NK-92 treated with Interleukin-12 subunit alpha and Interleukin-12 subunit beta, amount 100 ng/mL, for 24 hours (cell line): Measurements from ENCODE around the gene C12orf57.

ENCODE experiments used
- DNase-seq: peaks from one replicate; lab custom pipeline; 2025; lab: John Stamatoyannopoulos, UW

C12orf57 gene

DNA sequence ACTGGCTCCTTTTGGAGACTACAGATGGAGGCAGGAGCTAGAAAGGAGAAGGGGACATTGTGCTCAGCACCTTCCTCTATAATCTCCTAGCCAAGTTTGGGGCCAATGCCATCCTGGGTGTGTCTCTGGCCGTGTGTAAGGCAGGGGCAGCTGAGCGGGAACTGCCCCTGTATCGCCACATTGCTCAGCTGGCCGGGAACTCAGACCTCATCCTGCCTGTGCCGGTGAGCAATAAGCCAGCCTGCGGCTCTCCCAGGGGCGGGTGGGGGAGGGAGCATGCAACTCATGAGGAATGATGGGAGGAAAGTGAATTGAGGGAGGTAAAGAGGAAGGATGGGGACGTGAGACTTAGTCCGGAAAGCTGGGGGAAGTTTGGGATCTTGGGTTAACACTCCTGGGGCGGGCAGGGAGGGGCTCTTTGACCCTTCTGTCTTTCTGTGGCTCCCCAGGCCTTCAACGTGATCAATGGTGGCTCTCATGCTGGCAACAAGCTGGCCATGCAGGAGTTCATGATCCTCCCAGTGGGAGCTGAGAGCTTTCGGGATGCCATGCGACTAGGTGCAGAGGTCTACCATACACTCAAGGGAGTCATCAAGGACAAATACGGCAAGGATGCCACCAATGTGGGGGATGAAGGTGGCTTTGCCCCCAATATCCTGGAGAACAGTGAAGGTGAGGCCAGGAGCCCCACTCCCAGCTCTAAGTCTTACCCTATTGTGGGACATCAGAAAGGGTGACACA is 26.2 kb upstream of the C12orf57 start:
- no peak for DNase-seq

DNA sequence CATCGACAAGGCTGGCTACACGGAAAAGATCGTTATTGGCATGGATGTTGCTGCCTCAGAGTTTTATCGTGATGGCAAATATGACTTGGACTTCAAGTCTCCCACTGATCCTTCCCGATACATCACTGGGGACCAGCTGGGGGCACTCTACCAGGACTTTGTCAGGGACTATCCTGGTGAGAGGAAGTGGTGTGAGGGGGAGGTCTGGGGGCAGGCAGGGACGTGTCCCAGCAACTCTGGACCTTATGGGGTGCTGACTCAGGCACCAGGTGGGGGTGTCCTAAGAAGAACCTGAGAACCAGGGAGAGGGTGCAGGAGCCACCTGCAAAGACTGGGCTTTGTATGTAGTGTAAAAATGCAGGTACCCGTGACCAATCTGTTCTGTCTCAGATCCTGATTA is 24.2 kb upstream of the C12orf57 start:
- no peak for DNase-seq

DNA sequence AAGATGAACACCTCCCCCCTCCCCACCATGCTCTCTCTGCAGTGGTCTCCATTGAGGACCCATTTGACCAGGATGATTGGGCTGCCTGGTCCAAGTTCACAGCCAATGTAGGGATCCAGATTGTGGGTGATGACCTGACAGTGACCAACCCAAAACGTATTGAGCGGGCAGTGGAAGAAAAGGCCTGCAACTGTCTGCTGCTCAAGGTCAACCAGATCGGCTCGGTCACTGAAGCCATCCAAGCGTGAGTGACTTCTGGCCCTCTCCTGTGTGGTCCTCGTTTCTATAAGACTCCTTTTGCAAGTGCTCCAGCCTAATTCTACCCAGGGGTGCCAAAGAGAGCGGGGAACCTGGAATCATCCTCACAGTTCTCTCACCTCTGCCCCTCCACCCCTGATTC is 22.3 kb upstream of the C12orf57 start:
- DNase-seq = no peak

DNA sequence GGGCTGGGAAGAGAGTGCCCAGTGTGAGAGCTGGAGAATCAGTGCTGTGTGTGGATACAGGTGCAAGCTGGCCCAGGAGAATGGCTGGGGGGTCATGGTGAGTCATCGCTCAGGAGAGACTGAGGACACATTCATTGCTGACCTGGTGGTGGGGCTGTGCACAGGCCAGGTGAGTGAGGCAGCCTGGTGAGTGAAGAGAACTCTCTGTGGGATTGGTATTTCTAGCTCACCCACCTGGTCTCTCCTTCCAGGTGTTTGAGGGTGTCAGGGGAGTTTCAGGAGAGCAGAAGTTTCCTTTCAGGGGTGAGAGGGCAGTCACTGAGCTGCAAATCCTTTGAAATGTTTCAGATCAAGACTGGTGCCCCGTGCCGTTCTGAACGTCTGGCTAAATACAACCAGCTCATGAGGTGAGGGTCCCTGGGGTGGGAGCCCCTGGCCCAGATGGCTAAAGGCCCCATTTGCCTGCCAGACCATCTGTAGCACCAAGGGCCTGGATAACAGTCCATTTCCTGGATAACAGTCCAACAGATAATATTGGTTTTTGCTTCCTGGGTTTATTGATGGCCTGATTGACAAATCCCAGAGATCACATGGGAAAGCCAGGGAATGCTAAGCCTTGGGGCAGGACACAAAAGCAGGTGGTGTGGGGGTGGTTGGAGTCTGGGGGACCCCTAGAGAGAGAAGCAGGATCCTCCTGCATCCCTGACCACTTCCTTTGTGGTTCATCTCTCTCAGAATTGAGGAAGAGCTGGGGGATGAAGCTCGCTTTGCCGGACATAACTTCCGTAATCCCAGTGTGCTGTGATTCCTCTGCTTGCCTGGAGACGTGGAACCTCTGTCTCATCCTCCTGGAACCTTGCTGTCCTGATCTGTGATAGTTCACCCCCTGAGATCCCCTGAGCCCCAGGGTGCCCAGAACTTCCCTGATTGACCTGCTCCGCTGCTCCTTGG is 21.6 kb upstream of the C12orf57 start:
- DNase-seq = no peak

DNA sequence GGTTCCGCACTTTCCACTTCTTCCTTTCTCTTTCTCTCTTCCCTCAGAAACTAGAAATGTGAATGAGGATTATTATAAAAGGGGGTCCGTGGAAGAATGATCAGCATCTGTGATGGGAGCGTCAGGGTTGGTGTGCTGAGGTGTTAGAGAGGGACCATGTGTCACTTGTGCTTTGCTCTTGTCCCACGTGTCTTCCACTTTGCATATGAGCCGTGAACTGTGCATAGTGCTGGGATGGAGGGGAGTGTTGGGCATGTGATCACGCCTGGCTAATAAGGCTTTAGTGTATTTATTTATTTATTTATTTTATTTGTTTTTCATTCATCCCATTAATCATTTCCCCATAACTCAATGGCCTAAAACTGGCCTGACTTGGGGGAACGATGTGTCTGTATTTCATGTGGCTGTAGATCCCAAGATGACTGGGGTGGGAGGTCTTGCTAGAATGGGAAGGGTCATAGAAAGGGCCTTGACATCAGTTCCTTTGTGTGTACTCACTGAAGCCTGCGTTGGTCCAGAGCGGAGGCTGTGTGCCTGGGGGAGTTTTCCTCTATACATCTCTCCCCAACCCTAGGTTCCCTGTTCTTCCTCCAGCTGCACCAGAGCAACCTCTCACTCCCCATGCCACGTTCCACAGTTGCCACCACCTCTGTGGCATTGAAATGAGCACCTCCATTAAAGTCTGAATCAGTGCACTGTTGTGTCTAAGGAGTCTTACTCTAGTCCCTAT is 20.7 kb upstream of the C12orf57 start:
- no peak for DNase-seq

DNA sequence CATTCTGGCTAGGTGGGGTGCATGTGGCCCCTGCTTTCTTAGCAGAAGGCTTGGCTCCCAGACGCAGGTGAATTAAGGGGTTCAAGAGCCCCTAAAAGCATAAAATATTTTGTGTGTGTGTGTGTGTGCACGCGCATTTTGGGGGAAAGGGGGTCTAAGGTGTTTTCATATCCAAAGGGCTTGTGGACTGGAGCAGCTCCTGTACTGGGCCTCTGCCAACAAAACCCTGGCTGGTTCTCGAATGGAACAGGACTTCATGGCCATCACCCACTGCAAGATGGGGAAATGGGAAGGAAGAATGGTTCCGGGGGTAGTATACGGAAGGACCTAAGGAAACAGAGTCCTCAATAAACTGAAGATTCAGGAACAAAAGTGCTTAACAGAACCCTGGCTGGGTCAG is 20.0 kb upstream of the C12orf57 start:
- no peak for DNase-seq

DNA sequence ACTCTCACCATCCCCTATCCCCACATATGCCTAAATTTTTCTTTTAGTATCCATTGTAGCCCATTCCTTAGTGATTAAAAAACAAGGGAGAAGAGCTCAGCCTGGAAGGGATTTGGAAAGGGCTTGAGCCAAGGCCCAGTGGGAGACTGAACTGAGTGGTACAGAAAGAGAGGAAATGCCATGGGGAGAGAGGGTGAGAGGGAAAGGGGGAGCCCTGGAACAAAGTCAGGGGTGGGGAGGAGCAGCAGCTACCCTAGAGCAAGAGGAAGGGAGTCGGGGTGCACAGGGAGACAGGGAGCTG is 18.6 kb upstream of the C12orf57 start:
- no peak for DNase-seq

DNA sequence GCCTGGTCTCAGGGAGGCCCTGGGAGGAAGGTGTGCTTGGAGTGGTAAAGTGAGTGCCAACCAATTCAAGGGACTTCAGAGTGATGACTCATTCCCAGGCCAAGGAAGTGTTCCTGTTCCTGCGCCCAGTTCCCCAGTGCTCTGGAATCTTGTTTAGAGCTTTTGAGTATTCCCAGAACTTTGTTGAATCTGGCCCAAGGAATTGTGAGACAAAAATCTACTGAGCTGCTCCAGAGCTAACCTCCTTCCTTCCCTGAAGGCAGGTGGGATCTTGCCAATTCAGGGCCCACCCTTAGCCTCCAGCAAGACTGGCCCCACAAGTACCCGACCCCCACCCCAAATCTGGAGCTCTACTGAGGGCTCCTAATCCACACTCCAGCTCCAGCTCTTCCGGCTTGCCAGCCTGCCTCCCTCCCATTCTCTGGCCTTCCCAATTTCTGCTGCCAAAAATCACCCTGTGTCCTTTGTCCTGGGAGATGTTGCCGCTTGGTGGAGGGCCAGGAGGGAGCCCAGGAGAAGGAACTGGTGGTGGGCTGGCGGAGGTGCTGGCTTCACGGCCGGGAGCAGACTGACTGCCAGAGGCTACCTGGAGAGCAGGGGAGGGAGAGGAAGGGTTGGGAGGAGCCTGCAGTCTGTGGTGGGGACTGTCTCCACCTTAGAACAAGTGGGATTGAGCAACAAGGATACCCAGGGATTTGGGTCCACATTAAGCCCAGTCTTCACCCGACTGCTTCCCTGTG is 18.1 kb upstream of the C12orf57 start:
- DNase-seq = no peak

DNA sequence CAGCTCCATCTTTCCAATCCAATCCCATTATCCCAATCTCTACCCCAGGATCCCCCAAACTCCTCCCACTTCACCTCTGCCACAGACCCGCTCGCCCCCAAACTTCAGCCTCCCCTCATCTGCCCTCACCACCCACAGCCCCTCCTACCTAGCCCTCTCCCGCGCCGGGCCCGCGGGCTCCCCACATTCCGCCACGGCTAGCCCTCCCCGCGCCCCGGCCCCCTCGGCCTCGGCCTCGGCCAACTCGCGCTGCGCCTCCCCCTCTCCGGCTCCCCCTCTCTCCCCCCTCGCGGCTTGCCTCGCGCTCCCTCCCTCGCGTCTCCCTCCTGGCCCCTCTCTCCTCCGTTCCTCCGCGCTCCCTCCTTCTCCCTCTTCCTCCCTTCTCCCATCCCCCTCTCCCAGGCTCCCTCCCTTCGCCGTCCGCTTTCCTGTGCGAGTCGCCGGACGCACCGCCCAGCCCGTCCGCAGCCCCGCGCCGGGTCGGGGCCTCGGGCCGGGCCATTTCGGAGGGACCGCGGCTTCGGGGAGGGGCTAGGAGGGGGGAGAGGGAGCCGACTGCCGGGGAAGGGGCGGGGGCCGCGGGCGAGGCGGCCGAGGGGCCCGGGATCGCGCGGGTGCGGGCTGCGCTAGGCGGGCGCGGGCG is 16.3 kb upstream of the C12orf57 start, which contains the start of gene ATN1:
Gene ATN1 (plus strand): TSS at position 581 of the 643 bp plus-strand sequence. CDS start 6,043 bp downstream, outside the sequence.
- DNase-seq = no peak

DNA sequence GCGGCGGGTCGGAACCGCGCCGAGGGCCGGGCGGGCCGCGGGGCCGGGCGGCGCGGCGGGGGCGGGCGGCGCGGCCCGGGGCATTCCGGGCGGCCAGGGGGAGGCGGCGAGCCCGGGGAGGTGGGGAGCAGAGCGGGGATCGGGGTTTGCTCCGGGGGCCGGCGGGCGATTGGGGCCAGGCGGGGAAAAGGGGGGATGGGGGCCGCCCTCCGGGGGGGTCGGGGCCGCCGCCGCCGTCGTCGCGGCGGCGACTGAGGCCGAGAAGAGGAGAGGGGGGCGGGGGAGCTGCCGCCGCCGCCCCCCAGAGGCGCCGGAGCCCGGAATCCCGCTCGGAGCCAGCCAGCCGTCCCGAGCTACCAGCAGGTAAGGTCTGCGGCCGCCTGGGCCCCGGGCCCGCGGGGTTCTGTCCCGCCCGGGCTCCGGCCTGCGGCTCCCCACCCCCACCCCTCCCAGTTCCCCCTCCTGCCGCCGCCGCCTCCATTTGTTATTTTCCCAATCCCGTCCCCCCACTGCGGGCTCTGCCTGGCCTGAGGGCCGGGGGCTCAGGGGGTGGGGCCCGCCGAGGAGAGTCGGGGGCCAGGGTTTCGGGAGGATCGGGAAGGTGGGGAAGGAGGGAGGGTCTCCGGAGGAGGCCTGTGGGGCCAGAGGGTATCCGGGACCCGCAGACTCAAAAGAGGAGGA is 15.7 kb upstream of the C12orf57 start:
- DNase-seq = no peak

DNA sequence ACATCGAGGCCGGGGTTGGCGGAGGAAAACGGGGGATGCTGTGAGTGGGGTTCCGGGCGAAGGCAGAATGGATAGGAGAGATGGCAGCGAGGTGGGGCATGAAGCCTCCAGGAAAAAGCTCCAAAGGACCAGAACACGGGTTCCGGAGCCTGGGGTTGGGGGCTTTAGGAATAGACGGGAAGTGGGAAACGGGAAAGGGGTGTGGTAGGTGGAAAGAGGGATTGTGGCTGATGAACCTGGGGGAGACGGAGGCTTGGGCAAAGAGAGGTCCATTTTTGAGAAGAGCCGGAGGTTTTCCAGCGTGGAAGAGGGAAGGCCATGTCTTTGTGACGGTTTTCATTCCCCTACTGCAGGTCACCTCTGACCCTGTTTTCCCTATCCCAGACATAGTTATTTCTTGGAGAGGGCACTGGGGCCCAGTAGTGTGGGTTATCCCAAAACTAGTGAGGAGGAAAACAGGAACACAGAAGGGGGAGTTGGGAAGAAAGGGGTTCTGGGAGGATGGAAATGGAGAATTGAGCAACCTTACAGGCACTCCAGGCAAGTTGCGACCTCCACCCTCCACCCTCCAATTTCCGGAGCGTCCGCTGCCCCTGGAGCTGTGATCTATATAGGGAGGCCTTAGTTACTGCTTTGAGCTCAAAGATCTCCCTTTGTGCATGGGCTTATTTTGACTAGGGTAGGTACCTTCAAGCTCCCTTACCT is 15.0 kb upstream of the C12orf57 start:
- DNase-seq = no peak

DNA sequence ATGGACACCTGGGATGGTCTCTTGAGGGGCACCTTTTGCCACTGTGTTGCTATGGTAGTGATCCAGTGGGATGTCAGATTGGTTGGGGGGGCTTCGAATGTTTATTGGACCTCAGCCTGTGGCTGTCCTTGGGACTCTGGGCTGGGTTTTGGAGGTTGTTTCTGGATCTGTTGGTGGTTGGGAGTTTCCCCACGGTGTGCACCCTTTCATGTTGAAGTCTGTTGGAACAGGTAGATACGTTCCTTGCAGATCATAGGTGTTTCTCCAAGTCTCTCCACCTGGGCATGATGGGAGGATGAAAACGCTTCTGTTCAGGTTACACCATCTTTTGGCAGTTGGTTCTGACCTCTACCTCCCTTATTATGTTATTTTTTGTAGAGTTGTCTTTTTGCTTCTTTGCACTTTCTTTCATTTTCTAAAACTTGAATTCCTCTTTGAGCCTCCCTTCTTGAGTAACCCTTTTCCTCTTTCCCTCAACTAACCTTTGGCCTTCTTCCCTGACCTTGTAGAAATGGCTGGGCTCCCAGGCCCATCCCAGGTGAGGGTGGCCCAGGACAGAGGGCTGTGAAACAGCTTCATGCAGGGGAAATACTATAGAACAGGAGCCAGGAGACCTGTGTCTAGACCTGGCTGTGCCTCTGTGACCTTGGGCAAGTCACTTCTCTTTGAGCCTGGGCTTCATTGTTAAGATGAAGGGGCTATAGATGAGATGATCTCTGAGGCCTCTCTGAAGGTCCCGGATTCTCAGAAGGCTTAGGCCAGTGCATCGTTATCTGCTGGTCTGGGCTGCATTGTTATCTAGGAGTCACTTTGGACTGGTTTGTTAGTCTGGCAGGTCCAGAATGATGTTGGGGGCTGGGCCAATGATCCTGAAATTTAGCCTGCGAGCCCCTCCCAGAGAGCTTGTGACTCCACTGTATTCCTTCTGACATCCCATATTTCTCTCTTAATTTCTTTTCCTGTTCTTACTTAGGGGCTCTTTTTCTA is 14.1 kb upstream of the C12orf57 start:
- DNase-seq = no peak

DNA sequence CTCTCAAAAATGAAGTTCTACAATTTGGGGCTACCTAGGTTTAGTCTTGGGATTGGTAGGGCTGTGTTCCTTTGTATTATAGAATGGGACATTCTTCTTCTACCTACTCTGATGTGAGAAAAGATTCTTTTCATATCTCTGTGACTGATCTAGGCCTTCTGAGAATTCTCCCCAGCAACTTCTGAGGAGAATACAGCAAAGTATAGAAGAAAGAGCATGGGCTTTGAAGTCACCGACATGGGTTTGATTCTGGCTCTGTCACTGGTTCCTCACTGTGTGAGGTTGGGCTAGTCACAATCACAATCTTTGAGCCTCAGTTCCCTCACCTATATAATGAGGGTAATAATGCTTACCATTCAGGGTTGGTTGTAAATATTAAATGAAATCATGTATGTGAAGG is 11.1 kb upstream of the C12orf57 start:
- DNase-seq = no peak

DNA sequence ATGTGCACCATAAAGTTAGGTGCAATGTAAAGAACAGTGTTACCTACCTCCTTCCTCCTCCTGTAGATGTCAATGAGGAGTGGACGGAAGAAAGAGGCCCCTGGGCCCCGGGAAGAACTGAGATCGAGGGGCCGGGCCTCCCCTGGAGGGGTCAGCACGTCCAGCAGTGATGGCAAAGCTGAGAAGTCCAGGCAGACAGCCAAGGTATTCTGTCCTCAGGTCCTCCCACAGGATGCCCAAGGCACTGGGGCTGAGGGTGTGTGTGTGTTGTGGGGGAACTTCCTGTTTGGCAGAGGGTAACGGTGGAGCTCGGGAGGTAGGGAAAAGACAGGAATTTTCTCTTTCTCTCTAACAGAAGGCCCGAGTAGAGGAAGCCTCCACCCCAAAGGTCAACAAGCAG is 9.7 kb upstream of the C12orf57 start:
- DNase-seq = no peak

DNA sequence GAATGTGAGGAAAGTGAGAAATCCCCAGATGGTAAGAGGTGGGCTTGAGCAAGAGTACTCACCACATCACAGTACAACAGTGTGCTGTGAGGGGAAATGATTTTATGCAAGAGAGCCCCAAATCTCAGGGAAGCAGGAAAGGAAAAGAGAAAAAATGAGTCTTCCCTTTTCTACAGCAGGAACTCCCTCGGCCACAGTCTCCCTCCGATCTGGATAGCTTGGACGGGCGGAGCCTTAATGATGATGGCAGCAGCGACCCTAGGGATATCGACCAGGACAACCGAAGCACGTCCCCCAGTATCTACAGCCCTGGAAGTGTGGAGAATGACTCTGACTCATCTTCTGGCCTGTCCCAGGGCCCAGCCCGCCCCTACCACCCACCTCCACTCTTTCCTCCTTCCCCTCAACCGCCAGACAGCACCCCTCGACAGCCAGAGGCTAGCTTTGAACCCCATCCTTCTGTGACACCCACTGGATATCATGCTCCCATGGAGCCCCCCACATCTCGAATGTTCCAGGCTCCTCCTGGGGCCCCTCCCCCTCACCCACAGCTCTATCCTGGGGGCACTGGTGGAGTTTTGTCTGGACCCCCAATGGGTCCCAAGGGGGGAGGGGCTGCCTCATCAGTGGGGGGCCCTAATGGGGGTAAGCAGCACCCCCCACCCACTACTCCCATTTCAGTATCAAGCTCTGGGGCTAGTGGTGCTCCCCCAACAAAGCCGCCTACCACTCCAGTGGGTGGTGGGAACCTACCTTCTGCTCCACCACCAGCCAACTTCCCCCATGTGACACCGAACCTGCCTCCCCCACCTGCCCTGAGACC is 8.2 kb upstream of the C12orf57 start:
- no peak for DNase-seq

DNA sequence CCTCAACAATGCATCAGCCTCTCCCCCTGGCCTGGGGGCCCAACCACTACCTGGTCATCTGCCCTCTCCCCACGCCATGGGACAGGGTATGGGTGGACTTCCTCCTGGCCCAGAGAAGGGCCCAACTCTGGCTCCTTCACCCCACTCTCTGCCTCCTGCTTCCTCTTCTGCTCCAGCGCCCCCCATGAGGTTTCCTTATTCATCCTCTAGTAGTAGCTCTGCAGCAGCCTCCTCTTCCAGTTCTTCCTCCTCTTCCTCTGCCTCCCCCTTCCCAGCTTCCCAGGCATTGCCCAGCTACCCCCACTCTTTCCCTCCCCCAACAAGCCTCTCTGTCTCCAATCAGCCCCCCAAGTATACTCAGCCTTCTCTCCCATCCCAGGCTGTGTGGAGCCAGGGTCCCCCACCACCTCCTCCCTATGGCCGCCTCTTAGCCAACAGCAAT is 7.6 kb upstream of the C12orf57 start:
- no peak for DNase-seq

DNA sequence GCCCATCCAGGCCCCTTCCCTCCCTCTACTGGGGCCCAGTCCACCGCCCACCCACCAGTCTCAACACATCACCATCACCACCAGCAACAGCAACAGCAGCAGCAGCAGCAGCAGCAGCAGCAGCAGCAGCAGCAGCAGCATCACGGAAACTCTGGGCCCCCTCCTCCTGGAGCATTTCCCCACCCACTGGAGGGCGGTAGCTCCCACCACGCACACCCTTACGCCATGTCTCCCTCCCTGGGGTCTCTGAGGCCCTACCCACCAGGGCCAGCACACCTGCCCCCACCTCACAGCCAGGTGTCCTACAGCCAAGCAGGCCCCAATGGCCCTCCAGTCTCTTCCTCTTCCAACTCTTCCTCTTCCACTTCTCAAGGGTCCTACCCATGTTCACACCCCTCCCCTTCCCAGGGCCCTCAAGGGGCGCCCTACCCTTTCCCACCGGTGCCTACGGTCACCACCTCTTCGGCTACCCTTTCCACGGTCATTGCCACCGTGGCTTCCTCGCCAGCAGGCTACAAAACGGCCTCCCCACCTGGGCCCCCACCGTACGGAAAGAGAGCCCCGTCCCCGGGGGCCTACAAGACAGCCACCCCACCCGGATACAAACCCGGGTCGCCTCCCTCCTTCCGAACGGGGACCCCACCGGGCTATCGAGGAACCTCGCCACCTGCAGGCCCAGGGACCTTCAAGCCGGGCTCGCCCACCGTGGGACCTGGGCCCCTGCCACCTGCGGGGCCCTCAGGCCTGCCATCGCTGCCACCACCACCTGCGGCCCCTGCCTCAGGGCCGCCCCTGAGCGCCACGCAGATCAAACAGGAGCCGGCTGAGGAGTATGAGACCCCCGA is 7.0 kb upstream of the C12orf57 start:
- DNase-seq = no peak
